Measurements from ENCODE around the gene TPR. TPM values are rescaled to one million over a fixed set of nuclear protein-coding genes. Genes with fewer than 3 reads are reported as not detected.
A peak's percentile ranks its signal among the peaks of the same experiment; 100 is the strongest.
"Not testable (repeated sequence)": the region's sequence is repeated elsewhere in the genome, so short reads cannot be mapped to it uniquely, and the experiment has no call there.

Gene TPR
- total RNA-seq, 4 donors from 2014 or later: 90.4 to 108 (median 104) TPM

DNA sequence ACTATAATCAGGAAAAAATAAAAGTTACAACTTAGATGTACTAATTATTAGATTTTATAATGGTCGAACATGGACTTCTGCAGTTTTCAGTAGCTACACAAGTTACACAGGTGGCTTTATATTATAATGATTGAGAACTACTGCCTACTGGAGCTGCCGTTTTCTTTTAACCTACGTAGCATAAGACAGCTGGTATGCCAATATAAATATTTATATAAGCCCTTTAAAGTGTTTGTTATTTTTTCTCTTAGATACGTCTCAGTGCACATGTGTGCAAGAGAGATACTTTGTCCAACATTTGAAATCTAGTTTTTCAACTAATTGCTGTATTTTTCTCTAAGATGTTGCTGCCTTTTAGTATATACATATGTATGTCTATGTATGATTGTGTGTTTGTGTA is 43.5 kb upstream of the TPR start:
- Histone ChIP-seq H3K4me1 (no peaks in the 10 kb centered on the region), H3K27ac (no peak overlapping the region), H3K36me3 (peaks cover 5 to 10% of the 10 kb centered on the region in 2 donors), H3K4me3 (replicated peaks in 1 of 3) (no peak overlapping the region), H3K9me3 (no peaks in the 10 kb centered on the region), H3K27me3 (no peaks in the 10 kb centered on the region)
- DNase-seq: no peak
- intact Hi-C loops (cut with DNase I): no loop called here
- TF ChIP-seq POLR2A (IDR thresholded peaks at IDR 0.05): no peak
- TF ChIP-seq, protein P1, sequence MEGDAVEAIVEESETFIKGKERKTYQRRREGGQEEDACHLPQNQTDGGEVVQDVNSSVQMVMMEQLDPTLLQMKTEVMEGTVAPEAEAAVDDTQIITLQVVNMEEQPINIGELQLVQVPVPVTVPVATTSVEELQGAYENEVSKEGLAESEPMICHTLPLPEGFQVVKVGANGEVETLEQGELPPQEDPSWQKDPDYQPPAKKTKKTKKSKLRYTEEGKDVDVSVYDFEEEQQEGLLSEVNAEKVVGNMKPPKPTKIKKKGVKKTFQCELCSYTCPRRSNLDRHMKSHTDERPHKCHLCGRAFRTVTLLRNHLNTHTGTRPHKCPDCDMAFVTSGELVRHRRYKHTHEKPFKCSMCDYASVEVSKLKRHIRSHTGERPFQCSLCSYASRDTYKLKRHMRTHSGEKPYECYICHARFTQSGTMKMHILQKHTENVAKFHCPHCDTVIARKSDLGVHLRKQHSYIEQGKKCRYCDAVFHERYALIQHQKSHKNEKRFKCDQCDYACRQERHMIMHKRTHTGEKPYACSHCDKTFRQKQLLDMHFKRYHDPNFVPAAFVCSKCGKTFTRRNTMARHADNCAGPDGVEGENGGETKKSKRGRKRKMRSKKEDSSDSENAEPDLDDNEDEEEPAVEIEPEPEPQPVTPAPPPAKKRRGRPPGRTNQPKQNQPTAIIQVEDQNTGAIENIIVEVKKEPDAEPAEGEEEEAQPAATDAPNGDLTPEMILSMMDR (IDR thresholded peaks at IDR 0.05): no peak
- 65 to 68% methylated on average over 4 of the region's 4 CpGs for WGBS, 2 donors

DNA sequence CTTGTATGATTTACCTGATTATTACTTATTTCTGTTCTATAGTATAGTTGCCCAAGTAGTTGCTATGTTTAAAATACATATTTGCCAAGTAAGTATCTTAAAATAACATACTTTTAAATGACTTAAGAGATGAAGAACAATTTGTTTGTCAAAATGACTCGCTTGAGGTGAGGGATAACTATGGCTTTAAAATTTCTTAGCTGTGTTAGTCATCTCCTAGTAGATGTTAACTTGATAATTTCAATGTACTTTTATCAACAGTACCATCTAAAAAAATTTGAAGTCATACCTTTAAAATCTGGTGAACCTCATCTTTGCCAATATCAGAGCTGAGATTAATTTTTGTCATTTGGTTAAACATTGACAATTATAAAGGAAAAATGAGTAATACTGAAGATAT is 38.3 kb upstream of the TPR start:
- peaks cover 0 to 8% of the 10 kb centered on the region in 2 donors for H3K36me3 ChIP-seq
- intact Hi-C loops (cut with DNase I): no loop called here
- no peak for DNase-seq
- no peaks in the 10 kb centered on the region for H3K9me3 ChIP-seq
- no peaks in the 10 kb centered on the region for H3K4me1 ChIP-seq
- no peak overlapping the region for H3K4me3 ChIP-seq (replicated peaks in 1 of 3)
- H3K27me3 ChIP-seq: no peaks in the 10 kb centered on the region
- no peak overlapping the region for H3K27ac ChIP-seq
- 98 to 99% methylated on average over 1 of the region's 1 CpG for WGBS, 2 donors
- TF ChIP-seq POLR2A (IDR thresholded peaks at IDR 0.05): no peak
- TF ChIP-seq, protein P1 (IDR thresholded peaks at IDR 0.05): no peak

DNA sequence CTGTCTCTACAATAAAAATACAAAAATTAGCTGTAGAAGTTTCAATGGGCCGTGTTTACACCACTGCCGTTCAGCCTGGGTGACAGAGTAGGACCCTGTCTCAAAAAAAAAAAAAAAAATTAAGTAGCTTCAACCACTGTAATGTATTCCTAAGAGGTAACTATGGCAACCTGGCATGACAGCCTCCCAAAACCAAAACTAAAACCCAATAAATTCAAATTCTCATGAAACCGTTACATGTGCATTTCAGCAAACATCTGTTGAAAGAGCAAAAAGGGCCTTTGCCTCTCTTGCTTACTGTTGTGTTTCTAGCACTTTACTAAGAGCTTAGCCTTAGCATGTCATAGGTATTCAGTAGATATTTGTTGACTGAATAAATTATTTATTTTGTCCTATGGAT is 34.0 kb upstream of the TPR start:
- TF ChIP-seq, protein P1 (IDR thresholded peaks at IDR 0.05): no peak
- no peak for TF ChIP-seq POLR2A (IDR thresholded peaks at IDR 0.05)
- Histone ChIP-seq H3K9me3 (no peaks in the 10 kb centered on the region), H3K27me3 (no peaks in the 10 kb centered on the region), H3K4me3 (replicated peaks in 1 of 3) (no peak overlapping the region), H3K36me3 (peaks cover 13 to 15% of the 10 kb centered on the region in 2 donors), H3K27ac (no peak overlapping the region), H3K4me1 (no peaks in the 10 kb centered on the region)
- intact Hi-C loops (cut with DNase I): no loop called here
- 88 to 93% methylated on average over 3 of the region's 3 CpGs for WGBS, 2 donors
- no peak for DNase-seq

DNA sequence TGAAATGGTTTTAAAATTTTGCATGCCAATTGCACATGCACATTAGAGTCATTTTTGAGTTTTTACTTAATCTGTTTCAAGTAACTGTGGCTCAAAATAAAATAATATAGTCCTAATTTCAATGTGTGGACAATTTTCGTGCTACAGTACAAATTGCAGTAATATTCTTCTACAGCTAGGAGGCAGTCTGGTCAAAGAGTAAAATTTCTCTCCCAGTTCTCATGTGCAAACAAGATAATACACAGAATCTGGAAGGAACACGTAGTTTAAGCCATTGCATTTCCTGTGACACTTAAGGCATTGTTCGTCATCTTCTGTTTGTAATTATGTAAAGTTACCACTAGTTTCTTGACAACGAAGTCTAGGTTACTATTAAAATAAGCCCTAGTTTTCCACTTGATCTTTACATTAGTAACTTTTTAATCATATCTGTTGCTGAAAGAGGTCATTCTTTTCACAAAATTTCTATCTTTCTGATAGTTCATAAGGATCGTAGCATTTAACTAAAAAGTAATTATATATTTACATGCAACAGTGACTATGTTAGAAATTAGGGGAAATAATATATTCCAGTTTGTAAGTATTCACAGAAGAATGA is 29.5 kb upstream of the TPR start:
- Histone ChIP-seq H3K4me1 (no peaks in the 10 kb centered on the region), H3K27ac (no peak overlapping the region), H3K4me3 (replicated peaks in 1 of 3) (no peak overlapping the region), H3K36me3 (peaks cover 11 to 15% of the 10 kb centered on the region in 2 donors), H3K27me3 (no peaks in the 10 kb centered on the region), H3K9me3 (no peaks in the 10 kb centered on the region)
- intact Hi-C loops (cut with DNase I): no loop called here
- TF ChIP-seq, protein P1 (IDR thresholded peaks at IDR 0.05): peak; percentile 22 to 57 (median 38)
- no peak for TF ChIP-seq POLR2A (IDR thresholded peaks at IDR 0.05)
- 63 to 69% methylated on average over 5 of the region's 5 CpGs for WGBS, 2 donors
- no peak for DNase-seq

DNA sequence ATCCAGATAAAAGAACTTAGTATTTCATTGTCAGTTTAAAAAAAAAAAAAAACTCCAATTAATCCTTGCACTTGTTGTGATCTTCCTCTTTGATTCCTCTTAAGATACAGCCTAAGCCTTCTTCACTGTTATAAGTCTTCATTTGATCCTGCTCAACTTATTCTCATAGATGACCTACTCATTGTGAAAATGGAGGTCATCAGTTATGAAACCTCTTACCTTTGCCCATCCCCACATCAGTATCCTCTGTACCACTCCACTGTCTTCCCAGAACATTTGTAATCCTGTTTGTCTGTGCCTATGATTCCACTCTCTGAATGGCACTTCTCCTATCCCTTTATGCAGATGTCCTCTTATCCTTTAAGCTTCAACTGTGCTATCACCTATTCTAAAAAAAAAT is 28.6 kb upstream of the TPR start:
- no peak overlapping the region for H3K4me3 ChIP-seq (replicated peaks in 1 of 3)
- intact Hi-C loops (cut with DNase I): no loop called here
- TF ChIP-seq, protein P1 (IDR thresholded peaks at IDR 0.05): no peak
- no peak for TF ChIP-seq POLR2A (IDR thresholded peaks at IDR 0.05)
- no peak overlapping the region for H3K27ac ChIP-seq
- H3K4me1 ChIP-seq: no peaks in the 10 kb centered on the region
- no peak for DNase-seq
- H3K9me3 ChIP-seq: no peaks in the 10 kb centered on the region
- H3K27me3 ChIP-seq: no peaks in the 10 kb centered on the region
- H3K36me3 ChIP-seq: peaks cover 17 to 23% of the 10 kb centered on the region in 2 donors

DNA sequence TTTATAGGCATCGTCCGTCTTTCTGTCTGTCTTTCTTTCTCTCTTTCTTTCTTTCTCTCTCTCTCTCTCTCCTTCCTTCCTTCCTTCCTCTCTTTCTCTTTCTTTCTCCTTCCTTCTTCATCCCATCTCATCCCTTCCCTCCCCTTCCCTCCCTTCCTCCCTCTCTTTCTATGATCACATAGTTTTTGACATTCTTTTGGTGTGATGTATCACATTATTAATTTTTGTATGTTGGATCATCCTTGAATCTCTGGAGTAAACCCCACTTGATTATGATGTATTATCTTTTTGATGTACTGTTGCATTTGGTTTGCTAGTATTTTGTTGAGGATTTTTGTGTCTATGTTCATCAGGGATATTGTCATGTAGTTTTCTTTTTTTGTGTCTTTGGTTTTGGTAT is 26.4 kb upstream of the TPR start:
- H3K36me3 ChIP-seq: peaks cover 18% of the 10 kb centered on the region in 2 donors
- intact Hi-C loops (cut with DNase I); H3K9me3 ChIP-seq; H3K4me3 ChIP-seq (replicated peaks in 1 of 3); H3K27me3 ChIP-seq; H3K27ac ChIP-seq; H3K4me1 ChIP-seq; DNase-seq: not testable (repeated sequence)
- 89 to 91% methylated on average over 2 of the region's 2 CpGs for WGBS, 2 donors

DNA sequence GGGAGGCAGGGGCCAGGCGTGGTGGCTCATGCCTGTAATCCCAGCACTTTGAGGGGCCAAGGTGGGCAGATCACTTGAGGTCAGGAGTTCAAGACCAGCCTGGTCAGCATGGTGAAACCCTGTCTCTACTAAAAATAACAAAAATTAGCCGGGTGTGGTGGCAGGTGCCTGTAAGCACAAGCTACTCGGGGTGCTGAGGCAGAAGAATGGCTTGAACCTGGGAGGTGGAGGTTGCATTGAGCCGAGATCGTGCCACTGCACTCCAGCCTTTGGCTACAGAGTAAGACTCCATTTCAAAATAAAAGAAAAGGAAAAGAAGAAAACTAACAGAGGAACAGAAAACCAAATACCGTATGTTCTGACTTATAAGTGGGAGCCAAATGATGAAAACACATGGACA is 17.7 kb upstream of the TPR start:
- H3K4me3 ChIP-seq (replicated peaks in 1 of 3); intact Hi-C loops (cut with DNase I); H3K27me3 ChIP-seq; H3K4me1 ChIP-seq; DNase-seq; H3K27ac ChIP-seq; H3K9me3 ChIP-seq: not testable (repeated sequence)
- 90 to 94% methylated on average over 6 of the region's 6 CpGs for WGBS, 2 donors
- H3K36me3 ChIP-seq: peaks cover 24 to 49% of the 10 kb centered on the region in 2 donors
